ENCODE measurements around the gene CAB39.

DNA sequence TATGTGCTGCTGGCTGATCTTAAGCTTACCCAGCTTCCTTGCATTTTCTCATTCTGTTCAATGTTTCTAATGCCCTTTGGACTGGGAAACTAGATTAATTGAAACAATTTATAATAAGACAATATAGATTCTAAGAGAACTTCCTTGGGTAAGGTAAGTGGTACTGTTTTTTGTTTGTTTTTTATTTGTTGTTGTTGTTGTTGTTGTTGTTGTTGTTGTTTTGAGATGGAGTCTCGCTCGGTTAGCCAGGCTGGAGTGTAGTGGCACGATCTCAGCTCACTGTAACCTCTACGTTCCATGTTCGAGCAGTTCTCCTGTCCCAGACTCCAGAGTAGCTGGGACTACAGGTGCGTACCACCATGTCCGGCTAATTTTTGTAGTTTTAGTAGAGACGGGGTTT lies 49.1 kb downstream of the CAB39 start:
- TF ChIP-seq, protein P1, sequence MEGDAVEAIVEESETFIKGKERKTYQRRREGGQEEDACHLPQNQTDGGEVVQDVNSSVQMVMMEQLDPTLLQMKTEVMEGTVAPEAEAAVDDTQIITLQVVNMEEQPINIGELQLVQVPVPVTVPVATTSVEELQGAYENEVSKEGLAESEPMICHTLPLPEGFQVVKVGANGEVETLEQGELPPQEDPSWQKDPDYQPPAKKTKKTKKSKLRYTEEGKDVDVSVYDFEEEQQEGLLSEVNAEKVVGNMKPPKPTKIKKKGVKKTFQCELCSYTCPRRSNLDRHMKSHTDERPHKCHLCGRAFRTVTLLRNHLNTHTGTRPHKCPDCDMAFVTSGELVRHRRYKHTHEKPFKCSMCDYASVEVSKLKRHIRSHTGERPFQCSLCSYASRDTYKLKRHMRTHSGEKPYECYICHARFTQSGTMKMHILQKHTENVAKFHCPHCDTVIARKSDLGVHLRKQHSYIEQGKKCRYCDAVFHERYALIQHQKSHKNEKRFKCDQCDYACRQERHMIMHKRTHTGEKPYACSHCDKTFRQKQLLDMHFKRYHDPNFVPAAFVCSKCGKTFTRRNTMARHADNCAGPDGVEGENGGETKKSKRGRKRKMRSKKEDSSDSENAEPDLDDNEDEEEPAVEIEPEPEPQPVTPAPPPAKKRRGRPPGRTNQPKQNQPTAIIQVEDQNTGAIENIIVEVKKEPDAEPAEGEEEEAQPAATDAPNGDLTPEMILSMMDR (IDR thresholded peaks at IDR 0.05), result no peak
- TF ChIP-seq POLR2A (IDR thresholded peaks at IDR 0.05) (no peak), POLR2AphosphoS5 (IDR thresholded peaks at IDR 0.05) (no peak)
